Measurements from ENCODE around the gene CGB7.
"Not testable (repeated sequence)": the region's sequence is repeated elsewhere in the genome, so short reads cannot be mapped to it uniquely, and the experiment has no call there.

The CGB7 gene

DNA sequence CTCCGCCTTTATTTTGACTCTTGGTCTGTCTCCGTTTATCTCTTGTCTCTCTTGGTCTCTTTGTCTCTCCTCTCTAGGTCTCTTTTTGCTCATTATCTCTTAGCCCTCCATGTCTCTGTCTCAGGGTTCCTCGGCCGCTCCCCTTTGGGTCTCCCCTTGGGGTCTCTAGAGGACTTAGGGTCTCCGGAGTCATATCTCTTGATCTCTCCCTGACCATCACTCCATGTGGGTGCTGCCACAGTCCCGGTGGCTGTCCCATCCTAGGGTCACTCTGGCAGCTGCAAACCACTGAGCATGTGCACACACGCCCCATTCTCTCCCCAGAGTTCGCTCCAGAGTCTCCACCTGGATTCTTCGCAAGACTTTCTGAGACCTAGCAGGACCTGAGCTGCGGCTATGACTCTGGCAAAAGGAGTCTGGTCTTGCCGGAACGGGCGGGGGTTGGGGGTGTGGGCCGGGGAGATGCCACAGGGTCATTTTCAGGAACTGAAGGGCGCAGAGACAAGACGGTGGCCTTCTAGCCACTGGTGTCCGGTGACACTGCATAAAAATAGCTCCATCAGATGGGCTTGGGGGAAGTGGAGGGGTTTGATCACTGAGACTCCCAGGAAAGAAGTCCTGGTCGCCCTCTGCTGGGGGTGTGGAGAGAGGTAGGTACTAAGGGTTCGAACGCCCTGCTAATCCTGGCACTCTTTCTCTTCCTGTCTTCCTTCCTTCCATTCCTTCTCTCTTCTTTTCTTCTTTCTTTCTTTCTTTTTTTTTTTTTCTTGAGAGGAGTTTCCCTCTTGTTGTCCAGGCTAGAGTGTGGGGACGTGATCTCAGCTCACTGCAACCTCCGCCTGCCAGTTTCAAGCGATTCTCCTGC is 16.2 kb upstream of the CGB7 start:
- no peak for DNase-seq (ENCODE audit: low spot score)

DNA sequence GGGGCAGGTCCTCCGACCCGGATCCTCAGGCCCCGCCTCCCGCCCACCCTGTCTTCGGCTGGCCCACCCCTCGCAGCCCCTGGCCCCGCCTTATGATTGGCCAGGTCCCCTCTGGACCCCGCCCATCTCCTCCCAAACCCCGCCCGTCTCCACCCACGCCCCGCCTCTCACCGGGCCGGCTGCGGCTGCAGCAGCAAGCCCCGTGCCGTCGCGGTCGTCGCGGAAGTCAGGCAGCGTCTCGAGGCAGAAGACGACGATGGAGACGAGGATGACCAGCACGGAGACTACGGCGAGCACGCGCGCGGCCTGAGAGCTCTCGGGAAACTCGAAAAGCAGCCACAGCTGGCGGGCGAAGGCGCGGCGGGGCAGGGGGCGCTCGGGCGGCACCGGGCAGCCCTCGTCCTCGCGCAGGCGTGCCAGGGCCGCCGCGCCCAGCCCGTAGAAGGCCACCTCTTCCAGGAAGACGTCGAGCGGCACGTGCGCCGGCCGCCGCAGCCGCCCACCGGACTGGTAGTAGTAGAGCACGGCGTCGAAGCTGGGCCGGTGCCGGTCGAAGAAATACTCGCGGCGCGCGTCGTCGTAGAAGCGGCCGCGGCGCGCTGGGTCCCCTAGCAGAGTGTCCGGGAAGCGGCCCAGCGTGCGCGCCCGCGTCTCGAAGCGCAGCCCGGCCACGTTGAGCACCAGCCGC is 14.5 kb upstream of the CGB7 start:
- no peak for DNase-seq (ENCODE audit: low spot score)

DNA sequence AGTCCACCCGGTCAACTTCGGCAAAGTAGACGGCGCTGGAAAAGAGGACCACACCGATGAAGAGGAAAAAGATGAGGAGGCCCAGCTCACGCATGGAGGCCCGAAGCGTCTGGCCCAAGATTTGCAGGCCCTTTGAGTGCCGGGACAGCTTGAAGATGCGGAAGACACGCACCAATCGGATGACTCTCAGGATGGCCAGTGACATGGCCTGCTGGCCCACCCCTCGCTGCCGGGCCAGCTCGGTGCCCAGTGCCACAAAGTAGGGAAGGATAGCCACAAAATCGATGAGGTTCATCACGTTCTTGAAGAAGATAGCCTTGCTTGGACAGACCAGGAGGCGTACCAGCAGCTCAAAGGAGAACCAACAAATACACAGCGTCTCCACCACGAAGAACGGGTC is 12.9 kb upstream of the CGB7 start:
- no peak for DNase-seq (ENCODE audit: low spot score)

DNA sequence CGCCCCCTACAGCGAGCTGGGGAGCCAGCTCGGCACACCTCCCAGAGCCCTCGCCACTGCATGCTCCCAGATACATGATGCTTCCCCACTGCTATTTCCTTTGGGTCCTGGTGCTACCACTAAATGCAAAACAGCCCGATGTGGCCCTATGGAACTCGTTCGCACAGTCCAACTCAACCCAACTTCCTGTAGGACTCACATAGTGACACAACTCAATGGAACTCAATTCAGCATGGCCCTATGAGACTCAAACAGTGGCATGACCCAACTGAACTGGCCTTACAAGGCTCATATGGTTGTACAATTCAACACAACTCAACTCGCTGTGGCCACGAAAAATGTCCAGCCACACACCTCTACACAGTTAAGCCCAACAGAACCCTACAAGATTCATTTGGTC is 11.5 kb upstream of the CGB7 start:
- no peak for DNase-seq (ENCODE audit: low spot score)

DNA sequence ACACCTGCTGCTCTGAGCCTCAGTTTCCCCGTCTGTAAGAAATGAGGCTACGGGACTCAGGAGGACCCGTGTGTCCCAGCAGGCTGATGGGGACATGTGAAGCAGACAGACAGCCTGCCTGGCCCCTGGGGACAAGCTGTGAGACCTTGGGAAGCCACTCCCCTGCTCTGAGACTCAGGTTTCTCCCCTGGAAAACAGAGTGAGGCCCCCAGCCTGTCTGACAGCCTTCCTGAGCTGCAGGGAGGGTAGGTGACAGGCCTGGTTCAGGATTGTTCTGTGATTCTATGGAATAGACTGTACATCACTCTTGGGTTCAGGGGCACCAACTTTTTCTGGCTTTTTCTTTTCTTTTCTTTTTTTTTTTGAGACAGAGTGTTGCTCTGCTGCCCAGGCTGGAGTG is 10.0 kb upstream of the CGB7 start:
- DNase-seq (ENCODE audit: low spot score), result no peak

DNA sequence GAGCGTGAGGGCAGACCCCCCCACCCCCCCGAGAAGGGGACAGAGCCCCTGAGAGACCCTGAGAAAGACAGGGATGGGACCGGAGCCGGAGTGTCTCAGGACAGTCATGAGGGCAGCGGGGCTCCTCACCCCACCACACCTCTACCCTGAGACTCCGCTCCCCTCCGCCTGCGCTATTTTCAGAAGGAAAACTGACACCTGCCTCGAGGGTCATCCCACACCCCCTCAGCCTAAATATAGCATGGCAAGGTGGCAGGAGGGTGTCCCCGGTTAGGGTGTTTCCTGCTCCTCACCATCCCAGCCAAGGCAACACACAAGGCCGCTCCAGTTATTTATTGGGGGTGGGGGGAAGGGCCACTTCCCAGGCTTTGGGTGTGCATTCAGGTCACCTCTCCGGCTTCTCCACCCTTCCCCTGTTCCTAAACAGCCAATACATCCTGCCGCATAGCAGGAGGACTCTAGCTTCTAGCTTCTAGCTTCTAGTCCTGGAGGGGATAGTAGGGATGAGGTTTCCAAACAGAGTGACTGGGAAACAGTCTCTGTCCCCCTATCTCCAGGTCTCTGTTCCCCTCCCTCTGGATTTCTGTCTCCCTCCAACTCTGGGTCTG is 8.5 kb upstream of the CGB7 start:
- DNase-seq (ENCODE audit: low spot score), result no peak

DNA sequence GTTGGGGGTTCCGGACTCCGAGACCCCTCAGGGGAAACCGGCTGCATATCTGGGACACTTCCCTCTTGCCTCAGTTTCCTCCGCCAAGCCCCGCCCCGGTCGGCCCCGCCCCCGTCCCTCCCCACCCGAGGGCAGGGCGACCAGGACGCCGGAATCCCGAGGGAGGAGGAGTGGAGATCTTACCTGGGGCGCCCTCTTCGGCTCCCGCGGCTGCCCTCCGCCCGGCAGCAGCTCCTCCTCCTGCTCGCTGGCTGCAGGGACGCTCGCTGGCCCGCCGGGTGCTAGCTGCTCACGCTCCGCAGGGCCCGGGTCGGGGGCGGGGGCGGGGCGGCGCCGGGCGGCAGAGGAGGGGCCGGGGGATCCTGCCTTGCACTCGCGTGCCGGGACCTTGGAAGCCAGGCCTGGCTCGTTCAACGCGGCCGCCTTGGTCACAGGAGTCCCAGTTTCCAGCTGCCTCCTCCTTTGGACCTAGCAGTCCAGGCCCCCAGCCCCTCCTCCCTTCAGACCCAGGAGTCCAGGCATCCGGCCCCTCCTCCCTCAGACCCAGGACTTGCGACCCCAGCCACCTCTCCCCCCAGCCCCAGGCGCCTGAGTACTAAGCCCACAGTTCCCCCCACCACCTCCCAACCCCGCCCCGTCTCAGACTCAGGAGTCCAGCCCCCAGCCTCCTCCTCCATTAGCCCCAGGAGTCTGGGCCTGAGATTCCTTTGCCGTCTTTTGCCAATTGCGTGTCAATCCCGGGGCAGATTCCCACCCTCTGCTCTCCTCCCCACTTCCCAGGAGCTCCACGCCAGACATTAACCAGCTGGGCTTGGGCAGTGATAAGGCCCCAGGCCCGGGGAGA is 7.4 kb upstream of the CGB7 start, which contains the start of gene NTF4:
NTF4 (minus strand) TSS at position 51 of the 844 bp plus-strand sequence. CDS start 2,821 bp downstream, outside the sequence.
- no peak for DNase-seq (ENCODE audit: low spot score)

DNA sequence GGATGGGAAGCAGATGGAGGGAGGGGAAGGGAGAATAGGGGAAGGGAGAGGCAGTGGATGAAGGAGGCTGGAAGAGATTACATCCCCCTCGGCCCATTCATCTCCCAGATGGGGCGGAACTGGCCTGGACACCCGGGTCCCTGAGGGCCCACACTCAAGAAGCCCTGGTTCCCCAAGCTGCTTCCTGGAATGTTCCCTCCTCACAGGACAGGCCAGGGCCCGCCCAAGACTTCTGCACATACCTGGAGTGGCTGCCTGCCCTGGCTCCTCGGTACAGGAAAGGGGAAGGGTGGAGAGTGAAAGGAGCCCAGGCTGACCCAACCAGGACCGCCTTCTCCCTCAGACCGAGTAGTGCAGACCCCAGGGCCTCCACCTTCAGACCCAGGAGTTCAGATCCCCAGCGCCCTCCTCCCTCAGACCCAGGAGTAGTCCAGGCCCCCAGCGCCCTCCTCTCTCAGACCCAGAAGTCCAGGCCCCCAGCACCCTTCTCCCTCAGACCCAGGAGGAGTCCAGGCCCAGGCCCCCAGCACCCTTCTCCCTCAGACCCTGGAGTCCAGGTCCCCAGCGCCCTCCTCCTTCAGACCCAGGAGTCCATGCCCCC is 6.6 kb upstream of the CGB7 start:
- DNase-seq (ENCODE audit: low spot score), result no peak

DNA sequence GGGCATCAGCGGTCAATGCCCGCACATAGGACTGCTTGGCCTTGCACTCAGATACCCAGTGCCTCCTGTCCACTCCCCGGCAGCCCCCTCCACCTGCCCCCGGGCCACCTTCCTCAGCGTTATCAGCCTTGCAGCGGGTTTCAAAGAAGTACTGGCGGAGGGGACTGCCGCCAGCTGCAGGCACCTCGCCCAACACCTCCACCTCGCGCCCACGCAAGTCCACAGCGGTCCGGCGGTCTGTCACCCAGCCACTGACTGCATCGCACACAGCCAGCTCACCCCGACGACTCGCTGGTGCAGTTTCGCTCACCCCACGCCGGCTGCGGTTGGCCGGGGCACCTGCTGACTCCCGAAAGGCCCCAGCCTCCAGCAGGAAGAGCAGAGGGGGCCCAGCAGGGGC is 3.9 kb upstream of the CGB7 start:
- no peak for DNase-seq (ENCODE audit: low spot score)

DNA sequence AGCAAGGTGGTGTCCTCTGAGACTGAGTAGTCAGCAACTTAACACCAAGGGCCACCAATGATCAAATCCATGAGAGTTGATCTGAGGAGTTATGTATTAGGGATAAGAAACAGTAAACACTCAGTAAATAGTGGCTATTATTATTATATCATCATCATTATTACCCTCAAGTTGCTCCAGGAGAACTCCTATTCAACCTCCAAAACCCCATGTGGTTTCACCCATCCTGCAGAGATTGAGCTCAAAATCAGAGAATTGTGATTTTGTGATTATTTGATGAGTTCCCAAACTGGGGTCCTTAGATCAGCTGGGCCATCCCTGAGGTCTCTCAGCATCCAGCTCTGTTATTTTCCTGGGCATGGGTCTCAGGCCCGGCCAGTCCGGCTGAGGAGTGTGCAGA is 3.5 kb upstream of the CGB7 start:
- no peak for DNase-seq (ENCODE audit: low spot score)

DNA sequence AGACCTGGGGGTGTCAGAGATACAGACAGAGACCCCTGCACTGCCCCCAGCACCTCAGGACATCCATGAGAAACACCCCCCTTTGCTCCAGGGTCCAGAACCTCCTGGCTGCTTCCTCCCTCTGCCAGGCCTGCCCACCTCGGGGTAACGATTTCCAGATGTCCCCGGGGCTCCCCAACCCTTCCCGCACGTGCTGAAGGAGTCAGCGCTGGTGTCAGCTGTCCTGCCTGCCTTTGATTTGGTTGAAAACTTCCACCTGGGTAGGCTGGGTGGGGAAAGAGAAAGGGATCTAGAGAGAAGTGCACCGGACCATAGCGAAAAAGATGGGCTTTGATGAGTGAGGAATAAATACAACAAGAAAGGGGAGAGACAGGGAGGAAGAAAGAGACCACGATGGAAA is 1.5 kb upstream of the CGB7 start:
- no peak for DNase-seq (ENCODE audit: low spot score)

DNA sequence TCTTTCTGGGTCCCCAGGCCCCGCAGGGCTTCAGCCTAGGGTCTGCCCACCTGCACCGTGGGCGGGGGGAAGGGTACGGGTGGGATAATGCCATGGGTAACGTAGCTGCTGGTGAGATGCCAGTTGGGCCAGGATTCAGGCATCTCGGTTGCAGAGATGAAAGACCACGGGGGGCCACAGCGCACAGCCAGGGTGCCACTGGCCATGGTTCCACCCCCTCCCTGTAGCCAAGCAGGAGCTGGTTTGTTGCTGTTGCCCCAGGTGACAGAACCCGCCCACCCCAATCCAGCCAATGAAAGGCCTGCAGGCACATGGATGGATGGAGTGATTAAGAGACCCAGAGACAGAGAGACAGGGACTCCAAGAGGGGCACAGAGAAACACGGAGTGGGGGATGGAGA is 1.0 kb upstream of the CGB7 start:
- DNase-seq (ENCODE audit: low spot score), result no peak

DNA sequence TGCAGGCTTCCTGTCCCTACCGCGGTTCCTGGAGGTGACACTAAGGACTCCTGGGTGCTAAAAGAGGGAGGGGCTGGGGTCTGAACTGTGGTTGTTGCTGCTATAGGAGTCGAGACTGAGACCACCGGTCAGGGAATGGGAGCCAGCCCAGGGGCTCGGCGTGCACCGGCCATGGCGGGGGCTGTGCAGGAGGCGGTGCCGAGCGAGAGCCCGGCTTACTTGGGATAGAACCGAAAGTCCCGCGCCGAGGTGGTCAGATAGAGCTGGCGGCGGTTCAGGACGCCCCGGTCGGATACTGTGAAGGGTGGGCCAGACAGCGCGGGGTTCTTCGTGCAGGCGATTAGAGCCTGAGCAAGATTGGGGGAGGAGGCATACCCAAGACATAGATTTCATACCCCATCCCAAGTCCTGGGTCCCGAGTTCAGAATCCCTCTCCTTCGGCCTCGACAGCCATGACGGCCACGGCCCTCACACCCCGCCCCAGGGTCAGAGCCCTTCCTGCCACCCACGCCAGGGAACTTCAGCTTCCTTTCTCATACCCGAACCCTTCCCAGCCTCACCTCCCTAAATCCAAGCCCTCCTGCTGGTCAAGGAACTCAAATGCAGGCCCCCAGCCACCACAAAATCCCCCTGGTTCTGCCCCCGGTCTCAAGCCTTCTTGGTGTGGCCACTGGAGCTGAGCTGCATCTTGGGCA is 500 bp downstream of the CGB7 start:
- not testable (repeated sequence) for DNase-seq (ENCODE audit: low spot score)

DNA sequence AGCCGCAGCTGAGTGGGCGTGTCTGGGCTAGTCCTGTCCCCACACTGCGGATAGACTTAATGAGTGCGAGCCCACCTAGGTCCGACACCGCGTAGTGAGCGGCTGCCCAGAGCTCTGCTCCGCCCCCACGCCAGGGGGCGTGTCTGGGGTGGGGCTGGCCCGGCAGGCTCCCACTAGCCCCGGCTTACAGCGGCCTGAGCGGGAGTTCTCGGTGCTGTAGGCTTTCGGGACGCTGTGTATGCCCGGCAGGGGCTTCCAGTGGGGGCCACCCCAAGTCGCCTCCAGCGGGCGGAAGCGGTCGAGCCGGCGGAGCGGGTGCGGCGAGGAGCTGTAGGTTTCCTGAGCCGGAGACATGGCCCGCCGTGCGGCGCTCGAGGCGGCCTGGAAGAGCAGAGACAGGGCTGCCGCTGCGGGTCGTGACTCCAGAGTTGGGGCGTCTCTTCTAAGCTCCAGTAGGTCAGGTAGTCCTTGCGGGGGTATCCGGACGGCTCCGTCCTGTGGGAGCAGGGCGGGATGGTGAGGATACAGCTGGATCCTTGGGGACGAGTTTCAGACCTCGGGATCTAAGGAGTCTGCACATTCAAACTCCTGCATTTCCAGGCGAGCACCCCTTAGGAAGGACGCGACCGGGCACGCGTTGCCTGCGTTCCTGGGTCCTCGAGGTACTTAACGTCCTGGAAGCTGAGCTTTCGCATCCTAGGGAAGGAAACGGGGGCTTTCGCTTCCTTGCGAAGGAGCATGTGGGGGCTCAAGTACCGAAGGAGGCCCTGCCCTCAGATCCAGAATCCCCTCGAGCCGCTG is 1.2 kb downstream of the CGB7 start:
- DNase-seq (ENCODE audit: low spot score), result peak; percentile 2

DNA sequence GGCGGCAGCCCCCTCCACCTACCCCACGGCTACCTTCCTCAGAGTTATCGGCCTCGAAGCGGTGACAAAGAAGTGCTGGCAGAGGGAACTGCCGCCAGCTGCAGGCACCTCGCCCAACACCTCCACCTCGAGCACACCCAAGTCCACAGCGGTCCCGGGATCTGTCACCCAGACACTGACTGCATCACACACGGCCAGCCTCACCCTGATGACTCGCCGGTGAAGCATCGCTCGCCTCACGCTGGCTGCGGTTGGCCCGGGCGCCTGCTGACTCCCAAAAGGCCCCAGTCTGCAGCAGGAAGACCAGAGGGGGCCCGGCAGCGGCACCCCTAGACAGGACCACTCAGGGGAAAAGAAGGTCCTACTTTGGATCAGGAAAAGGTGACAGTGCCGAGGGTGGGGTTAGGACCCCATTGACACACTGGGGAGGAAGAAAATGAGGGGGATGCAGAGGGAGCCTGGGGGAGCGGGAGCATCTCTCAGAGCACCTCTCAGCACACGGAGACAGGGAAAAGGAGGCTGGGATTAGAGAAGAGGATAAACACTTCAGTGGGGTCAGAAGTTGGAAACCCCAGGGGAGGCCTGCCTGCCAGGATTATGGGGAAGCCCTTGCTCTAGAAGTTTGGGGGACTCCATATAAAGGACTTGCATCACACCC is 7.0 kb downstream of the CGB7 start:
- DNase-seq (ENCODE audit: low spot score), result not testable (repeated sequence)

DNA sequence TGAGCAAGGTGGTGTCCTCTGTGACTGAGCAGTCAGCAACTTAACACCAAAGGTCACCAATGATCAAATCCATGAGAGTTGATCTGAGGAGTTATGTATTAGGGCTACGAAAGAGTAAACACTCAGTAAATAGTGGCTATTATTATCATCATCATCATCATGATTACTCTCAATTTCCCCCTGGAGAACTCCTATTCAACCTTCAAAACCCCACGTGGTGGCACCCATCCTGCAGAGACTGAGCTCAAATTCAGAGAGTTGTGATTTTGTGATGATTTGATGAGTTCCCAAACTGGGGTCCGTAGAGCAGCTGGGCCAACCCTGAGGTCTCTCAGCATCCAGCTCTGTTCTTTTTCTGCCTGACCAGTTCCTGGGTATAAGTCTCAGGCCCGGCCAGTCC is 7.7 kb downstream of the CGB7 start:
- not testable (repeated sequence) for DNase-seq (ENCODE audit: low spot score)

DNA sequence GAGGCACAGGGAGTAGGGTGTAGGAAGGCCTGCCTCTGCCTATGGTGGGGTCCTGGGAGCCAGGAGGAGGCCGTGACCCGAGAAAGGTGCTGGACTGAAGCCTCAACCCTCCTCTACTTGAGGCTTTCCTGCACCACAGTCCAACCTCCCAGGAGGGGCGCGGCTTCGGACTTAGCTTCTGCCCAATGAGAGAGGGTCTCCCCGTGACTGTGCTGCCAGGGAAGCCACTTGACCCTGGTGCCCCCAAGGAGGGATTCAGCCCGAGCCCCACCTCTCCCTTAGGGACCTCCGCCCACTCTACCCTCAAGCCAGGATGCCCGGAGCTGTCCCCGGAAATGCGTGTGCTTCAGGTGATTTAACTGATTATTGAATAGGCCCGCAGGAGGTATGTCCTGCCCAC is 8.5 kb downstream of the CGB7 start, which contains the start of gene CGB8:
CGB8 (minus strand) TSS at position 101 of the 400 bp plus-strand sequence. CDS start 372 bp downstream, outside the sequence.
- not testable (repeated sequence) for DNase-seq (ENCODE audit: low spot score)

DNA sequence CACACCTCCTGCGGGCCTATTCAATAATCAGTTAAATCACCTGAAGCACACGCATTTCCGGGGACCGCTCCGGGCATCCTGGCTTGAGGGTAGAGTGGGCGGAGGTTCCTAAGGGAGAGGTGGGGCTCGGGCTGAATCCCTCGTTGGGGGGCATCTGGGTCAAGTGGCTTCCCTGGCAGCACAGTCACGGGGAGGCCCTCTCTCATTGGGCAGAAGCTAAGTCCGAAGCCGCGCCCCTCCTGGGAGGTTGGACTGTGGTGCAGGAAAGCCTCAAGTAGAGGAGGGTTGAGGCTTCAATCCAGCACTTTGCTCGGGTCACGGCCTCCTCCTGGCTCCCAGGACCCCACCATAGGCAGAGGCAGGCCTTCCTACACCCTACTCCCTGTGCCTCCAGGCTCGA is 14.0 kb downstream of the CGB7 start, which contains the start of gene CGB5:
CGB5 (plus strand) TSS at position 301 of the 400 bp plus-strand sequence. CDS start 362 bp downstream, outside the sequence.
- DNase-seq (ENCODE audit: low spot score), result not testable (repeated sequence)

DNA sequence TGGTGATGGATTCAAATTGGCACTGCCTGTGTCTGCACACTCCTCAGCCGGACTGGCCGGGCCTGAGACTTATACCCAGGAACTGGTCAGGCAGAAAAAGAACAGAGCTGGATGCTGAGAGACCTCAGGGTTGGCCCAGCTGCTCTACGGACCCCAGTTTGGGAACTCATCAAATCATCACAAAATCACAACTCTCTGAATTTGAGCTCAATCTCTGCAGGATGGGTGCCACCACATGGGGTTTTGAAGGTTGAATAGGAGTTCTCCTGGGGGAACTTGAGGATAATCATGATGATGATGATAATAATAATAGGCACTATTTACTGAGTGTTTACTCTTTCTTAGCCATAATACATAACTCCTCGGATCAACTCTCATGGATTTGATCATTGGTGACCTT is 14.9 kb downstream of the CGB7 start:
- not testable (repeated sequence) for DNase-seq (ENCODE audit: low spot score)
